ENCODE results near the gene FASN. TPM values are rescaled to one million over a fixed set of nuclear protein-coding genes. Genes with fewer than 3 reads are reported as not detected.

FASN gene
- total and polyA plus RNA-seq, 2 donors (not counting 3 experiments of a cell fraction or from before 2014, with no cell fraction given) = 101 to 360 TPM

- TF ChIP-seq CTCF (IDR thresholded peaks at IDR 0.05; ENCODE audit: extremely low read depth in 1 of 2, insufficient read depth in 1 of 2, low read depth in 1 of 2, low read length in 2 of 2) (no peak), POLR2A (IDR thresholded peaks at IDR 0.05; ENCODE audit: low read depth, low read length) (no peak), MAX (IDR thresholded peaks at IDR 0.05; ENCODE audit: insufficient read depth, insufficient read length) (no peak), GATA2 (IDR thresholded peaks at IDR 0.05; ENCODE audit: insufficient read depth, insufficient read length, low read depth, low read length) (no peak), FOS (IDR thresholded peaks at IDR 0.05; ENCODE audit: borderline replicate concordance, insufficient read depth, low read length) (no peak), POLR2AphosphoS5 (IDR thresholded peaks at IDR 0.05; ENCODE audit: insufficient read depth, low read depth, low read length) (no peak), MYC (IDR thresholded peaks at IDR 0.05; ENCODE audit: low read depth, low read length) (no peak), EZH2 (IDR thresholded peaks at IDR 0.05; ENCODE audit: borderline replicate concordance, low read depth, low read length, severe bottlenecking) (no peak), JUN (IDR thresholded peaks at IDR 0.05; ENCODE audit: borderline replicate concordance, insufficient read depth, insufficient read length, low read depth) (no peak)
- dilution Hi-C loops (cut with MboI; ENCODE audit: extremely low pct_ligation_motif_present, low sequenced_read_pairs) = no loop called here
Measured at GRCh38 chr17:82045936-82046484, 52.0 kb downstream of the FASN start.

More at GRCh38 chr17:82045936-82046484, 52.0 kb downstream of the FASN start:
- BruUV-seq (replicated peaks) = no TSS peak
- no peaks in the 10 kb centered on the region for H3K9me1 ChIP-seq (replicated peaks; ENCODE audit: control insufficient read depth, extremely low read depth, insufficient read depth, low read length)
- H3K27ac ChIP-seq (ENCODE audit: insufficient read depth, low read depth, low read length) = no peak overlapping the region
- H3K36me3 ChIP-seq (ENCODE audit: control insufficient read depth in 2 of 2, extremely low read depth in 1 of 2, insufficient read depth in 2 of 2, low read length in 2 of 2) = peaks cover 0 to 7% of the 10 kb centered on the region in 2 experiments
- FAIRE-seq (no peak), DNase-seq (ENCODE audit: low read depth, low spot score) (no peak)
- H4K20me1 ChIP-seq (replicated peaks; ENCODE audit: control insufficient read depth, extremely low read depth, insufficient read depth, low read length) = no peaks in the 10 kb centered on the region
- H3K4me3 ChIP-seq (replicated peaks in 1 of 3; ENCODE audit: insufficient read depth in 1 of 3, low read depth in 1 of 3, low read length in 3 of 3) = no peak overlapping the region
- ChIA-PET POLR2A (no interaction called here), CTCF (no interaction called here)
- H3K4me1 ChIP-seq (ENCODE audit: control insufficient read depth, extremely low read depth, insufficient read depth, low read length) = peaks cover 6% of the 10 kb centered on the region
- no peak overlapping the region for H2AFZ ChIP-seq (ENCODE audit: low read depth, low read length)
- intact Hi-C loops (cut with micrococcal nuclease) = no loop called here
- no peak overlapping the region for H3K9ac ChIP-seq (replicated peaks; ENCODE audit: extremely low read depth, insufficient read depth, low read length)
- H3K9me3 ChIP-seq (replicated peaks; ENCODE audit: control insufficient read depth, insufficient read depth, low read length) = no peaks in the 10 kb centered on the region
- no peaks in the 10 kb centered on the region for H3K27me3 ChIP-seq (ENCODE audit: control insufficient read depth in 2 of 2, insufficient read depth in 2 of 2, low read length in 2 of 2)
- H3K79me2 ChIP-seq (ENCODE audit: control insufficient read depth, insufficient read depth, low read length) = no peaks in the 10 kb centered on the region
- H3K4me2 ChIP-seq (ENCODE audit: insufficient read depth, low read length) = no peak overlapping the region
